Sigmoid colon (tissue), 7 donors: Measurements from ENCODE around the gene BRIP1. TPM values are rescaled to one million over a fixed set of nuclear protein-coding genes. Genes with fewer than 3 reads are reported as not detected.

ENCODE experiments used
- DNase-seq: peaks from one replicate; pipeline ENCODE4 v3.0.0-alpha.2; 2019
- H3K27ac ChIP-seq, 4 donors: fragments of 200-600 bp; sonication (generic); one replicate each; pipeline ENCODE4 v1.5.1; 2016 to 2019; ENCODE audit warnings: mild to moderate bottlenecking in 1 of 4
- H3K27me3 ChIP-seq, 3 donors: fragments of 200-600 bp; sonication (generic); one replicate each; pipeline ENCODE4 v1.5.1; 2019; ENCODE audit warnings: mild to moderate bottlenecking in 1 of 3
- H3K36me3 ChIP-seq, 4 donors: fragments of 200-600 bp; sonication (generic); one replicate each; pipeline ENCODE4 v1.5.1; 2016 to 2019
- H3K4me1 ChIP-seq, 4 donors: fragments of 200-600 bp; sonication (generic); one replicate each; pipeline ENCODE4 v1.5.1; 2017 to 2019
- H3K4me3 ChIP-seq, 4 donors: fragments of 200-600 bp; sonication (generic); one replicate each; pipeline ENCODE4 v1.5.1; 2017 to 2019; ENCODE audit warnings: mild to moderate bottlenecking in 2 of 4, moderate library complexity in 1 of 4
- H3K9me3 ChIP-seq, 4 donors: fragments of 200-600 bp in 3 of 4; sonication (generic) in 3 of 4; one replicate each; pipeline versions ENCODE4 v1.5.1 to v1.6.1; 2013 to 2019
- CTCF ChIP-seq, 4 experiments: fragments of 450-650 bp in 3 of 4; fragments of 200-600 bp in 1 of 4; IDR thresholded peaks; one replicate each; pipeline ENCODE4 v1.5.1; 2016 to 2019; ENCODE audit warnings: antibody characterized with exemption in 4 of 4, mild to moderate bottlenecking in 3 of 4, moderate library complexity in 2 of 4
- EP300 ChIP-seq, 4 donors: sonication (generic); formaldehyde crosslinking; IDR thresholded peaks; one replicate each; pipeline ENCODE4 v1.6.1; 2017; ENCODE audit warnings: antibody characterized with exemption in 4 of 4
- POLR2A ChIP-seq, 2 donors: fragments of 450-650 bp; IDR thresholded peaks; one replicate each; pipeline ENCODE4 v1.6.1; 2016; ENCODE audit warnings: antibody characterized with exemption in 2 of 2, mild to moderate bottlenecking in 2 of 2, moderate library complexity in 2 of 2
- POLR2AphosphoS5 ChIP-seq, 4 donors: sonication (generic); formaldehyde crosslinking; IDR thresholded peaks; one replicate each; pipeline ENCODE4 v1.6.1; 2017; ENCODE audit warnings: antibody characterized with exemption in 4 of 4
- WGBS, 2 donors: extraction: QIAGEN DNeasy Blood & Tissue Kit; methylation state at CpG; one replicate each; pipeline ENCODE4 v1.1.7; 2013; 5-methylcytosine and 5-hydroxymethylcytosine counted together
- intact Hi-C: fragments of 100-400 bp; cut with DNase I; formaldehyde crosslinking; loops from one replicate; pipeline ENCODE4 v1.15.1; 2023
- polyA plus RNA-seq, 3 donors: library from polyadenylated mRNA; stranded (reverse); fragments of 200-250 nt; gene quantifications; one replicate each; pipeline ENCODE4 v1.2.3, GENCODE V29; 2013
- total RNA-seq, 4 donors: library from RNA; depleted of rRNA; stranded (reverse); fragments of >200 nt; gene quantifications; one replicate each; pipeline ENCODE4 v1.1.0, GENCODE V29; 2016
- donor health status: healthy with polysubstance abuse.
- donor health status: Bipolar disorder and iron deficiency.
- donor health status: healthy.

The BRIP1 gene
- total and polyA plus RNA-seq, 7 donors, result under 0.01 to 1.5 (median 0.41) TPM; not detected in 1

GRCh38 chr17:61648587-61648986 lies 214.7 kb downstream of the BRIP1 start:
- no peaks in the 10 kb centered on the region for H3K36me3 ChIP-seq
- 54 to 69% methylated on average over 1 of the region's 1 CpG for WGBS, 2 donors

GRCh38 chr17:61647047-61647446 lies 216.3 kb downstream of the BRIP1 start:
- WGBS, 2 donors, result 88 to 89% methylated on average over 2 of the region's 2 CpGs
- H3K9me3 ChIP-seq, result peaks cover 0 to 4% (median 0%) of the 10 kb centered on the region in 4 donors
- TF ChIP-seq POLR2A (IDR thresholded peaks at IDR 0.05) (no peak), POLR2AphosphoS5 (IDR thresholded peaks at IDR 0.05) (no peak), EP300 (IDR thresholded peaks at IDR 0.05) (no peak), CTCF (IDR thresholded peaks at IDR 0.05) (no peak)
- intact Hi-C loops, result no loop called here
- no peak overlapping the region for H3K27ac ChIP-seq
- DNase-seq, result no peak
- H3K36me3 ChIP-seq, result no peaks in the 10 kb centered on the region
- H3K4me1 ChIP-seq, result no peaks in the 10 kb centered on the region
- H3K4me3 ChIP-seq, result no peak overlapping the region
- H3K27me3 ChIP-seq, result no peaks in the 10 kb centered on the region

More at GRCh38 chr17:61648587-61648986, 214.7 kb downstream of the BRIP1 start:
- H3K27ac ChIP-seq, result no peak overlapping the region
- H3K4me3 ChIP-seq, result no peak overlapping the region
- no peaks in the 10 kb centered on the region for H3K4me1 ChIP-seq
- intact Hi-C loops, result no loop called here
- TF ChIP-seq EP300 (IDR thresholded peaks at IDR 0.05) (no peak), POLR2AphosphoS5 (IDR thresholded peaks at IDR 0.05) (no peak), POLR2A (IDR thresholded peaks at IDR 0.05) (no peak), CTCF (IDR thresholded peaks at IDR 0.05) (no peak)
- no peak for DNase-seq
- H3K9me3 ChIP-seq, result peaks cover 0 to 4% (median 2%) of the 10 kb centered on the region in 4 donors
- H3K27me3 ChIP-seq, result no peaks in the 10 kb centered on the region

- Histone ChIP-seq H3K4me1 (no peaks in the 10 kb centered on the region), H3K27ac (no peak overlapping the region), H3K36me3 (no peaks in the 10 kb centered on the region), H3K9me3 (peaks cover 0 to 4% (median 0%) of the 10 kb centered on the region in 4 donors), H3K4me3 (no peak overlapping the region), H3K27me3 (no peaks in the 10 kb centered on the region)
- DNase-seq, result no peak
- TF ChIP-seq CTCF (IDR thresholded peaks at IDR 0.05) (no peak), POLR2A (IDR thresholded peaks at IDR 0.05) (no peak), POLR2AphosphoS5 (IDR thresholded peaks at IDR 0.05) (no peak), EP300 (IDR thresholded peaks at IDR 0.05) (no peak)
- intact Hi-C loops, result no loop called here
These were observed 216.8 kb downstream of the BRIP1 start for GRCh38 chr17:61646482-61646881.

- intact Hi-C loops, result no loop called here
- 88 to 91% methylated on average over 3 of the region's 3 CpGs for WGBS, 2 donors
- Histone ChIP-seq H3K4me3 (no peak overlapping the region), H3K27ac (no peak overlapping the region), H3K27me3 (no peaks in the 10 kb centered on the region), H3K9me3 (peaks cover 0 to 4% (median 0%) of the 10 kb centered on the region in 4 donors), H3K4me1 (no peaks in the 10 kb centered on the region), H3K36me3 (no peaks in the 10 kb centered on the region)
- TF ChIP-seq POLR2AphosphoS5 (IDR thresholded peaks at IDR 0.05) (no peak), CTCF (IDR thresholded peaks at IDR 0.05) (no peak), POLR2A (IDR thresholded peaks at IDR 0.05) (no peak), EP300 (IDR thresholded peaks at IDR 0.05) (no peak)
- no peak for DNase-seq
These were observed 217.4 kb downstream of the BRIP1 start for GRCh38 chr17:61645920-61646319.
